Activated B cell treated with CpG ODN at 0.5 μM for 24 hours (primary cell): ENCODE measurements around the gene TCP11L2. TPM values are rescaled to one million over a fixed set of nuclear protein-coding genes. Genes with fewer than 3 reads are reported as not detected.

Experiments used
- ATAC-seq: fragments of 200-7000 bp; cut with Tn5 transposase; one replicate; pipeline ENCODE4 v1.10.0; 2021; ENCODE audit warnings: low read depth, mild to moderate bottlenecking, moderate library complexity
- CTCF ChIA-PET: fragments of 350-600 bp; sonication (Branson Sonifier 250); formaldehyde crosslinking; loops from one replicate; lab custom pipeline; 2021; ENCODE audit warnings: antibody characterized with exemption; lab: Charles Lee
- POLR2A ChIA-PET: fragments of 350-600 bp; sonication (Branson Sonifier 250); formaldehyde crosslinking; loops from one replicate; lab custom pipeline; 2021; ENCODE audit warnings: antibody characterized with exemption; lab: Charles Lee
- DNase-seq: peaks from one replicate; pipeline ENCODE4 v3.0.0; 2022
- H3K27ac Mint-ChIP-seq: one replicate; pipeline ENCODE4 v1.8.0; 2020; ENCODE audit warnings: mixed read lengths
- H3K27me3 Mint-ChIP-seq: one replicate; pipeline ENCODE4 v1.8.0; 2021; ENCODE audit warnings: mixed read lengths
- H3K36me3 Mint-ChIP-seq: one replicate; pipeline ENCODE4 v1.8.0; 2021; ENCODE audit warnings: low read depth, mixed read lengths
- H3K4me1 Mint-ChIP-seq: one replicate; pipeline ENCODE4 v1.8.0; 2021; ENCODE audit warnings: mixed read lengths
- H3K4me3 Mint-ChIP-seq: one replicate; pipeline ENCODE4 v1.8.0; 2020; ENCODE audit warnings: mild to moderate bottlenecking, mixed read lengths
- H3K9me3 Mint-ChIP-seq: one replicate; pipeline ENCODE4 v1.8.0; 2020; ENCODE audit warnings: mixed read lengths
- intact Hi-C: fragments of 100-400 bp; cut with micrococcal nuclease; formaldehyde crosslinking; loops from one replicate; pipeline ENCODE4 v1.15.1; 2024
- total RNA-seq: library from RNA; stranded (reverse); gene quantifications from 2 replicates; pipeline ENCODE4 v1.2.3, GENCODE V29; 2022
- TF ChIP-seq, protein P1 (sequence below): fragments of 200-600 bp; IDR thresholded peaks from one replicate; pipeline ENCODE4 v1.8.0; 2022; ENCODE audit warnings: antibody characterized with exemption, mild to moderate bottlenecking

Gene TCP11L2
- total RNA-seq, 1 donor from 2014 or later, result 52.5 TPM

DNA sequence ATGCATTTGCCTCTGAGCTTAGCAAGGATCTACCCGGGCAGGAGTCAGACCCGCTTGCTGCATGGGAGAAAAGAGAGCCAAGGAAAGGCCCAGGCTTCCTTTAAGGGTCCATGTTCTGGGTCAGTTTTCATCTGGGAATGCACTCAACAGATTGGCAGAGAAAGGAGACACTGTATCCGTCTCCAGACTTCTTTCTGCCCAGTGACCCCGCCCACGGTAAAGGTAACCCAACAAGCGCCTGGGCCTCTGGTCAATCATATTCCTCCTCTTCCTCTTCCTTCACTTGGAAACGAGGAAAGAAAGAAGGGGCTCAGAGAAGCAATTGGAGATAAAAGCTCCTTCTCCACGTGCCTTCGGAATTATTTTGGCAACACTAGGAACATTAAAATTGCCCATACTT, 27.1 kb upstream of the TCP11L2 start:
- Mint-ChIP-seq H3K27me3 (peaks cover 3% of the 10 kb centered on the region), H3K9me3 (no peaks in the 10 kb centered on the region), H3K4me1 (peaks cover 41% of the 10 kb centered on the region), H3K27ac (no peak overlapping the region), H3K36me3 (no peaks in the 10 kb centered on the region), H3K4me3 (peak overlapping the region; percentile 32)
- DNase-seq (no peak), ATAC-seq (no peak)
- TF ChIP-seq, protein P1, sequence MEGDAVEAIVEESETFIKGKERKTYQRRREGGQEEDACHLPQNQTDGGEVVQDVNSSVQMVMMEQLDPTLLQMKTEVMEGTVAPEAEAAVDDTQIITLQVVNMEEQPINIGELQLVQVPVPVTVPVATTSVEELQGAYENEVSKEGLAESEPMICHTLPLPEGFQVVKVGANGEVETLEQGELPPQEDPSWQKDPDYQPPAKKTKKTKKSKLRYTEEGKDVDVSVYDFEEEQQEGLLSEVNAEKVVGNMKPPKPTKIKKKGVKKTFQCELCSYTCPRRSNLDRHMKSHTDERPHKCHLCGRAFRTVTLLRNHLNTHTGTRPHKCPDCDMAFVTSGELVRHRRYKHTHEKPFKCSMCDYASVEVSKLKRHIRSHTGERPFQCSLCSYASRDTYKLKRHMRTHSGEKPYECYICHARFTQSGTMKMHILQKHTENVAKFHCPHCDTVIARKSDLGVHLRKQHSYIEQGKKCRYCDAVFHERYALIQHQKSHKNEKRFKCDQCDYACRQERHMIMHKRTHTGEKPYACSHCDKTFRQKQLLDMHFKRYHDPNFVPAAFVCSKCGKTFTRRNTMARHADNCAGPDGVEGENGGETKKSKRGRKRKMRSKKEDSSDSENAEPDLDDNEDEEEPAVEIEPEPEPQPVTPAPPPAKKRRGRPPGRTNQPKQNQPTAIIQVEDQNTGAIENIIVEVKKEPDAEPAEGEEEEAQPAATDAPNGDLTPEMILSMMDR, result no peak
- intact Hi-C loops, result no loop called here
- ChIA-PET POLR2A (interaction anchor here (1.5 to 3.0 kb wide), 3 partner anchors 25 to 27 kb away, joined by 3 to 22 read pairs (median 17); partner anchors contain the start of genes CKAP4 and TCP11L2), CTCF (interaction anchor here (1.2 to 1.8 kb wide), 3 partner anchors 26 to 52 kb away, joined by 3 to 12 read pairs (median 5); no protein-coding TSS in a partner anchor)

DNA sequence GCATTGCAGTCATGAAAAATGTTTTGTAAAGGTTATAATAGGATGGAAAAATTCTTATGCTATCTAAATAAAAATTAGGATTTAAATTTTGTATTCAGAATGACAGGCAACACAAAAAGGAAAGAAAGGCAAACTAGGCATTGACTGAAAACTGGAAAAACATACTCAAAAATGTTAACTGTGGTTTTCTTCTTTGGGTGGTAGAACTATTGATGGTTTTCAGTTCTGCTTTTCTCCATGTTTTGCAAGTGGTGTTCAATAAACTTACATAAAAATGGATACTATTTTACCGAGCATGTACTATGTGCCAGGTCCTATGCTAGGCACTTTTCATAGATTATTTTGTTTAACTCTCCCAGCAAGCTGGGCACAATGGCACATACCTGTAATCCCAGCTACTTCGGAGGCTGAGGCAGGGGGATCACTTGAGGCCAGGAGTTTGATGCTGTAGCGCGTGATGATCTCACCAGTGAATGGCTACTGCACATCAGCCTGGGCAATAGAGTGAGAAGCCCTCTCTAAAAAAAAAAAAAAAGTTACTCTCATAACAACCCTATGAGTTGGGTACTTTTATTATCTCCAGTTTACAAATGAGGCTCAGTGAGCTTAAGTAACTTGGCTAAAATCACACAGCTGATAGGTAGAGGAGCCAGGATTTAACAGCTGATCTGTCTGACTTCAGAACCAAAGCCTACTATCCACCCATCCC, 26.3 kb upstream of the TCP11L2 start:
- Mint-ChIP-seq H3K27me3 (peaks cover 3% of the 10 kb centered on the region), H3K4me1 (peaks cover 41% of the 10 kb centered on the region), H3K9me3 (no peaks in the 10 kb centered on the region), H3K27ac (peak overlapping the region; percentile 89), H3K36me3 (no peaks in the 10 kb centered on the region), H3K4me3 (peak overlapping the region; percentile 73)
- TF ChIP-seq, protein P1, result no peak
- ATAC-seq (peak; percentile 92), DNase-seq (peak; percentile 29)
- intact Hi-C loops, result loop anchor here (1.0 kb wide), 3 partner anchors 10 to 28 kb away; partner anchors contain the start of genes CKAP4 and TCP11L2
- ChIA-PET CTCF (interaction anchor here (0.8 to 1.8 kb wide), 3 partner anchors 27 to 52 kb away, joined by 3 to 12 read pairs (median 5); no protein-coding TSS in a partner anchor), POLR2A (interaction anchor here (0.6 to 3.0 kb wide), 6 partner anchors 26 to 49 kb away, joined by 3 to 22 read pairs (median 5); partner anchors contain the start of genes CKAP4 and TCP11L2)

DNA sequence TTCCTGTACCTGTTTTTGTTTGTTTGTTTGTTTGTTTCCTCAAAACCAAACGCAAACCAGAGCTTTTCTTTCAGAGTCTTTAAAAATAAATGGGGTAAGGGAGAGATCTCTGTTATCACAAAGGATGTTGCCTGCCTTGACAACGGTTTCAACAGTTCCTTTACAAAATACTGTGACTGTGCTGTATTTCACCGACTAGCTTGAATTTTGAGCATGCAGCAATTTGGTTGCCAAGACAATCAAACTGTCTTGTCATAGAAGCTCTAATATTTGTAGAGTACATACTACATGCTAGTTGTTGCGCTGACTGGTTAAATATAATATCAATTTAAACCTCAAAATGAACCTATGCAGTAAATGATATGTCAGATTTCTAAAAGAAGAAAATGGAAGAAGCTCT, 22.4 kb upstream of the TCP11L2 start:
- POLR2A ChIA-PET, result interaction anchor here (0.8 kb wide), 1 partner anchor 22 kb away, joined by 3 read pairs; the partner anchor contains the start of gene TCP11L2
- intact Hi-C loops, result no loop called here

DNA sequence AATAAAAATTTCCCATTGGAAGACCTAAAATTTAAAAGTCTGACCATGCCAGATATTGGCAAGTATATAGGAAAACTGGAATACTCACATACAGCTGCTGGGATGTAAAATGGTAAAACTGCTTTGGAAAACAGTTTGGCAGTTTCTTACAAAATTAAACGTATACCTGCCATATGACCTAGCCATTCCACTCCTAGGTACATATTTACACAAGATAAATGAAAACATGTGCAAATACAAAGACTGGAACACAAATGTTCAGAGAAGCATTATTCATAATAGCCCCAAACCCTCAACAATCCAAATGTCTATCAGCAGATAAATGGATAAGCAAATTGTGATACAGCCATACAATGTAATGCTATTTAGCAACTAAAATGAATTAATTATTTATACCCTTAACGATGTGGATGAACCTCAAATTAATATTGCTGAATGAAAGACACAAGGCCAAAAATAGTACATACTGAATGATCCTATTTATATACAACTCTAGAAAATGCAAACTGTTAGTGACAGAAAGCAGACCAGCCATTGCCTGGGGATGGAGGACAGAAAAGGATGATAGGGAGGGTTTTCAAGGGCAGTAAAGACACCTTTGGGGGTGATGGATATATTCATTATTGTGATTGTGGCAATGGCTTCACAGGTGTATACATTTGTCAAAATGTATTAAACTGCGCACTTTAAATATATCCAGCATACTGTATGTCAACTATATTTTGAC, 21.3 kb upstream of the TCP11L2 start:
- POLR2A ChIA-PET, result interaction anchor here (1.4 to 1.9 kb wide), 4 partner anchors 21 to 54 kb away, joined by 4 to 25 read pairs (median 12); partner anchors contain the start of gene TCP11L2
- H3K4me1 Mint-ChIP-seq, result peaks cover 35% of the 10 kb centered on the region
- peaks cover 4% of the 10 kb centered on the region for H3K9me3 Mint-ChIP-seq
- H3K4me3 Mint-ChIP-seq, result no peak overlapping the region
- H3K36me3 Mint-ChIP-seq, result peaks cover 3% of the 10 kb centered on the region
- CTCF ChIA-PET, result interaction anchor here (1.4 to 4.1 kb wide), 12 partner anchors 8 to 675 kb away, joined by 3 to 140 read pairs (median 10); partner anchors contain the start of genes CKAP4 and TMEM263
- peaks cover 5% of the 10 kb centered on the region for H3K27me3 Mint-ChIP-seq
- intact Hi-C loops, result no loop called here
- H3K27ac Mint-ChIP-seq, result no peak overlapping the region
- TF ChIP-seq, protein P1, result no peak
- no peak for ATAC-seq
- no peak for DNase-seq

More for the DNA sequence above, 22.4 kb upstream of the TCP11L2 start:
- H3K4me1 Mint-ChIP-seq, result peaks cover 37% of the 10 kb centered on the region
- peaks cover 4% of the 10 kb centered on the region for H3K9me3 Mint-ChIP-seq
- CTCF ChIA-PET, result interaction anchor here (0.9 to 3.9 kb wide), 3 partner anchors 53 to 87 kb away, joined by 3 to 45 read pairs (median 5); no protein-coding TSS in a partner anchor
- TF ChIP-seq, protein P1, result no peak
- no peak overlapping the region for H3K27ac Mint-ChIP-seq
- no peak for ATAC-seq
- H3K27me3 Mint-ChIP-seq, result peaks cover 5% of the 10 kb centered on the region
- DNase-seq, result no peak
- no peak overlapping the region for H3K4me3 Mint-ChIP-seq
- H3K36me3 Mint-ChIP-seq, result peaks cover 3% of the 10 kb centered on the region
